Lower leg skin (tissue), 3 donors: ENCODE data around the gene APOD.

Source experiments
- POLR2A ChIP-seq, 2 donors: fragments of 450-650 bp; IDR thresholded peaks; one replicate each; pipeline ENCODE4 v1.6.1; 2016 to 2017; ENCODE audit warnings: antibody characterized with exemption in 2 of 2, mild to moderate bottlenecking in 1 of 2, moderate library complexity in 1 of 2
- TF ChIP-seq, protein P1 (sequence below), 3 donors: fragments of 450-650 bp; IDR thresholded peaks; one replicate each; pipeline ENCODE4 v1.5.1; 2016; ENCODE audit warnings: antibody characterized with exemption in 3 of 3, mild to moderate bottlenecking in 3 of 3, moderate library complexity in 2 of 3

DNA sequence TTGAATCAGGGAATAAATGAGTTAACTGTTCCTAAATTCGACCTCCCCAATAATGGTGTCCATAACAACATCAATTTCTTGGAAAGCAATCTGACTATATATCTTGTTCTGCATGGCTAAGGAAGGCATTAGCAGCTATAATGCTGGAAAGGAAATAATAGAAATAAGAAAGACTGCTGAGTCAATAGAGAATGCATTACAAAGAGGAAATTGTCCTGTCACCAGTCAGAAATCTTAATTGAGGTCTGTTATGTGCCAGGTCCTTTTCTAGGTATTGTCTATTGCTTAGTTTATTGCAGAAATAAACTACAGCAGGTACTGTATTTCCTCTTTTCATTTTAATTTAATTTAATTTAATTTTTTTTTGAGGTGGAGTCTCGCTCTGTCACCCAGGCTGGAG is 34.8 kb downstream of the APOD start:
- TF ChIP-seq, protein P1, sequence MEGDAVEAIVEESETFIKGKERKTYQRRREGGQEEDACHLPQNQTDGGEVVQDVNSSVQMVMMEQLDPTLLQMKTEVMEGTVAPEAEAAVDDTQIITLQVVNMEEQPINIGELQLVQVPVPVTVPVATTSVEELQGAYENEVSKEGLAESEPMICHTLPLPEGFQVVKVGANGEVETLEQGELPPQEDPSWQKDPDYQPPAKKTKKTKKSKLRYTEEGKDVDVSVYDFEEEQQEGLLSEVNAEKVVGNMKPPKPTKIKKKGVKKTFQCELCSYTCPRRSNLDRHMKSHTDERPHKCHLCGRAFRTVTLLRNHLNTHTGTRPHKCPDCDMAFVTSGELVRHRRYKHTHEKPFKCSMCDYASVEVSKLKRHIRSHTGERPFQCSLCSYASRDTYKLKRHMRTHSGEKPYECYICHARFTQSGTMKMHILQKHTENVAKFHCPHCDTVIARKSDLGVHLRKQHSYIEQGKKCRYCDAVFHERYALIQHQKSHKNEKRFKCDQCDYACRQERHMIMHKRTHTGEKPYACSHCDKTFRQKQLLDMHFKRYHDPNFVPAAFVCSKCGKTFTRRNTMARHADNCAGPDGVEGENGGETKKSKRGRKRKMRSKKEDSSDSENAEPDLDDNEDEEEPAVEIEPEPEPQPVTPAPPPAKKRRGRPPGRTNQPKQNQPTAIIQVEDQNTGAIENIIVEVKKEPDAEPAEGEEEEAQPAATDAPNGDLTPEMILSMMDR (IDR thresholded peaks at IDR 0.05) = no peak
- no peak for TF ChIP-seq POLR2A (IDR thresholded peaks at IDR 0.05)
